GM12892 (cell line): Measurements from ENCODE around the gene LHFPL6.

Experiments used
- DNase-seq: peaks from one replicate; pipeline ENCODE4 v3.0.0; 2011; ENCODE audit not compliant: insufficient read length
- FAIRE-seq: peaks from 2 replicates; lab custom pipeline; 2011; peaks lifted over from hg19 to GRCh38; lab: Jason Lieb, UNC
- POLR2A ChIP-seq: IDR thresholded peaks from 2 replicates; pipeline ENCODE4 v1.6.1; 2011; ENCODE audit warnings: low read depth, low read length, control low read depth
- POLR2AphosphoS5 ChIP-seq: IDR thresholded peaks from 2 replicates; pipeline ENCODE4 v1.6.1; 2011; ENCODE audit warnings: low read depth, low read length, control low read depth
- TAF1 ChIP-seq: IDR thresholded peaks from 2 replicates; pipeline ENCODE4 v1.6.1; 2011; ENCODE audit warnings: low read depth, mild to moderate bottlenecking, control low read depth, low read length, borderline replicate concordance

Gene LHFPL6

GRCh38 chr13:39605677-39606320, 2.8 kb upstream of the LHFPL6 start:
- DNase-seq = no peak
- no peak for FAIRE-seq
- TF ChIP-seq TAF1 = no peak
- TF ChIP-seq POLR2AphosphoS5 = no peak
- TF ChIP-seq POLR2A = no peak

GRCh38 chr13:39604756-39605155, 1.8 kb upstream of the LHFPL6 start:
- DNase-seq (no peak), FAIRE-seq (no peak)
- TF ChIP-seq POLR2A (no peak), TAF1 (no peak), POLR2AphosphoS5 (no peak)

- no peak for TF ChIP-seq TAF1
- no peak for TF ChIP-seq POLR2AphosphoS5
- FAIRE-seq = no peak
- DNase-seq = no peak
Measured at GRCh38 chr13:39603424-39603947, 493 bp upstream of the LHFPL6 start.

- no peak for FAIRE-seq
- DNase-seq = peak; percentile 19
- TF ChIP-seq POLR2A (no peak), POLR2AphosphoS5 (no peak), TAF1 (no peak)
Measured at GRCh38 chr13:39602277-39602613, 748 bp downstream of the LHFPL6 start.

- FAIRE-seq (no peak), DNase-seq (no peak)
- TF ChIP-seq POLR2AphosphoS5 = no peak
- TF ChIP-seq POLR2A = no peak
- TF ChIP-seq TAF1 = no peak
Measured at GRCh38 chr13:39601636-39602035, 1.4 kb downstream of the LHFPL6 start.

GRCh38 chr13:39600766-39601165, 2.2 kb downstream of the LHFPL6 start:
- no peak for DNase-seq
- FAIRE-seq = no peak

GRCh38 chr13:39599842-39600241, 3.2 kb downstream of the LHFPL6 start:
- TF ChIP-seq TAF1 (no peak), POLR2A (no peak), POLR2AphosphoS5 (no peak)
- FAIRE-seq = no peak
- DNase-seq = no peak

More at GRCh38 chr13:39600766-39601165, 2.2 kb downstream of the LHFPL6 start:
- TF ChIP-seq POLR2AphosphoS5 (no peak), TAF1 (no peak), POLR2A (no peak)

GRCh38 chr13:39599012-39599411, 4.0 kb downstream of the LHFPL6 start:
- no peak for FAIRE-seq
- TF ChIP-seq POLR2A = no peak
- no peak for TF ChIP-seq POLR2AphosphoS5
- DNase-seq = no peak

- DNase-seq (no peak), FAIRE-seq (peak; percentile 24)
- TF ChIP-seq POLR2A (no peak), POLR2AphosphoS5 (no peak), TAF1 (no peak)
Measured at GRCh38 chr13:39597838-39598237, 5.2 kb downstream of the LHFPL6 start.

GRCh38 chr13:39596685-39597084, 6.3 kb downstream of the LHFPL6 start:
- TF ChIP-seq POLR2A (no peak), POLR2AphosphoS5 (no peak), TAF1 (no peak)
- no peak for DNase-seq
- FAIRE-seq = peak; percentile 64

GRCh38 chr13:39596176-39596575, 6.8 kb downstream of the LHFPL6 start:
- DNase-seq (no peak), FAIRE-seq (no peak)
- TF ChIP-seq POLR2A (no peak), TAF1 (no peak), POLR2AphosphoS5 (no peak)

- TF ChIP-seq POLR2A (no peak), TAF1 (no peak), POLR2AphosphoS5 (no peak)
- FAIRE-seq = no peak
- no peak for DNase-seq
Measured at GRCh38 chr13:39590466-39591036, 12.4 kb downstream of the LHFPL6 start.
